GM21526 (cell line): ENCODE data around the gene EPB42.
"Not testable (repeated sequence)": the region's sequence is repeated elsewhere in the genome, so short reads cannot be mapped to it uniquely, and the experiment has no call there.

ENCODE experiments used
- ATAC-seq: cut with Tn5 transposase; IDR thresholded peaks from one replicate; pipeline ENCODE4 v1.9.1; 2021; ENCODE audit warnings: moderate library complexity; ENCODE audit not compliant: unreplicated experiment, low FRiP score

Gene EPB42

DNA sequence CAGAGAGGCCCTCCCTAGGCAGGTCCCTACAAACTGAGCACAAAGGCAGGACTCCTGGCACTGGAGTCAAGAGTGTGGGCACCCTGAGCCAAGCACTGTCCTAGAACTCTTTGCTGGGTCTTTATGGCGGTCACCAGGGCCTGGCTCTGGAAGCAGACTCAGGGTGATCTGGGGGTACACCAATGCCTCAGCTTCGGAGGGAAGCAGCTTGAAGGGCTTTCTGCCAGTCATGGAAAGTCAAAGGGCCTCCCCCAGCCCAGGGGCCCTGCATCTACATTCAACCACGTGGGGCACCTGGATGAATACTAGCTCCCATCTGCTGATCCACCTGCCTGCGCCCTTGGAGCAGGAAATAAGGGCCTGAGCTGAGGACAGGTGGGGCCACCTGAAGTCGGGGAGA is 7.4 kb downstream of the EPB42 start:
- no peak for ATAC-seq

DNA sequence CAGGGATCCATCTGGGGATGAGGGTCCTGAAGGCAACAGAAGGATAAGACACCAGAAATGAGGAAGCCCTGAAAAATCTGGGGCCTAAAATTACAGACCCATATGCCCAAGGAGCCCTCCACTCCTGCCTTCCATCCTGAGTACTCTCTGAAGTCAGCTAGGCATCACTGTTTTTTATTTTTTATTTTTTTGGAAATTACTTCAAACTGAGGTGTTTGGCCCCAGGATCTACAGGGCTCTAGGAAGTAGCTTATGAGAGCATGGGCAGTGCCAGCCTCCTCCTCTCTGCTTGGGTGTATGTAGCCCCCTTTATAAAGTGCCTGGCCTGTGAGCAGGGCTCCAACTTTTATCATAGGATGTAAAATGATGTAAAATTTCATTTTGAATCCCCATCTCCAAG is 7.9 kb downstream of the EPB42 start:
- no peak for ATAC-seq

- ATAC-seq, result no peak
Measured at GRCh38 chr15:43212299-43212698, 8.5 kb downstream of the EPB42 start.

DNA sequence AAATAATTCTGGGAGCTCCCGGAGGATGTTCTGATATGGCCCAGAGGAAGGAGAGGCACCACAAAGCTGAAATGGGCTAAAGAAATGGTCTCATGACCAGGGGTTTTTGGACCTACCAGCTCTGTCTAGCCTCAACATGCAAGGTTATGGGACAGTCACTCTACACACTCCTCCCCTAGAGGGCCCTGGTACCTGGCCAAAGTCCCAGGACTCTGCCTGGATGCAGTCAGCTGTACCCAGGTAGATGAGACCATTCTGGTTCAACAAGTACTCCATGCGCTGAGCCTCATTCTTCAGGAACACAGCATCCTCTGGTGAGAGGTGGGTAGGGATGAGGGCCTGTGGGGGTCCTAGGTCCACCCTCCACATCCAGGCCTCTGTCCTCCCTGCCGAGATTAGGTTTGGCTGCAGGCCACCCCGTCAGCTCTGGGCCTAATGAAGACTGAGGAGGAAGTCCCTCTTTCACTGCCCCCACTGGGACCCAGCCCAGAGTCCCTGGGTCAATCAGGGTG is 9.5 kb downstream of the EPB42 start:
- ATAC-seq, result no peak

GRCh38 chr15:43210807-43211206 is 10.0 kb downstream of the EPB42 start:
- ATAC-seq, result no peak

DNA sequence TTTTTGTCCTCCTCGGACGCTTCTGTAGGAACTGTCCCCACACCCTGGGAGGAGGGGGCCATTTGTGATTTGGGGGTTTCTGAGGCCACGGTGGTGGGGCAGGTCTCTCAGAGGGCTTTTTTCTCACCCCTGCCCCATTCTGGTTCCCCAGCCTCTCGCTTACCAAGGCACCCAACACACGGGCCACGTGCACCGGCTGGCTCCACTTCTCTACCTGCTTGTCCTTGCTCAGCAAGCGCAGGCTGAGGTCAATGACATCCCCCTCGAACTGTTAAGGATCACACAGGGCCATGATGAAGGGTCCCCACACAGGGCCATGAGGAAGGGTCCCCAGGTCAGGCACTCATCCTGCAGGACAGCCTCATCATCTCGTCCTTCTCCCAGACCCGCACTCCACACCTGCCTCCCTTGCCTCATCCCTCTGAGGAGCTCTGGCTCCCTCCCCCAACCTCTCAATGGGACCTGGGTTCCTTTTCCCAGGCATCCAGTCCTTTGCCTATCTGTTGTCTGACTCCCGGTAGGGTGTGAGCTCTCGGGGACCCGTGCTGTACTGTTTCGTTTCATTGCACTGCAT is 10.6 kb downstream of the EPB42 start:
- no peak for ATAC-seq

- no peak for ATAC-seq
Measured at GRCh38 chr15:43209059-43209824, 11.6 kb downstream of the EPB42 start.

DNA sequence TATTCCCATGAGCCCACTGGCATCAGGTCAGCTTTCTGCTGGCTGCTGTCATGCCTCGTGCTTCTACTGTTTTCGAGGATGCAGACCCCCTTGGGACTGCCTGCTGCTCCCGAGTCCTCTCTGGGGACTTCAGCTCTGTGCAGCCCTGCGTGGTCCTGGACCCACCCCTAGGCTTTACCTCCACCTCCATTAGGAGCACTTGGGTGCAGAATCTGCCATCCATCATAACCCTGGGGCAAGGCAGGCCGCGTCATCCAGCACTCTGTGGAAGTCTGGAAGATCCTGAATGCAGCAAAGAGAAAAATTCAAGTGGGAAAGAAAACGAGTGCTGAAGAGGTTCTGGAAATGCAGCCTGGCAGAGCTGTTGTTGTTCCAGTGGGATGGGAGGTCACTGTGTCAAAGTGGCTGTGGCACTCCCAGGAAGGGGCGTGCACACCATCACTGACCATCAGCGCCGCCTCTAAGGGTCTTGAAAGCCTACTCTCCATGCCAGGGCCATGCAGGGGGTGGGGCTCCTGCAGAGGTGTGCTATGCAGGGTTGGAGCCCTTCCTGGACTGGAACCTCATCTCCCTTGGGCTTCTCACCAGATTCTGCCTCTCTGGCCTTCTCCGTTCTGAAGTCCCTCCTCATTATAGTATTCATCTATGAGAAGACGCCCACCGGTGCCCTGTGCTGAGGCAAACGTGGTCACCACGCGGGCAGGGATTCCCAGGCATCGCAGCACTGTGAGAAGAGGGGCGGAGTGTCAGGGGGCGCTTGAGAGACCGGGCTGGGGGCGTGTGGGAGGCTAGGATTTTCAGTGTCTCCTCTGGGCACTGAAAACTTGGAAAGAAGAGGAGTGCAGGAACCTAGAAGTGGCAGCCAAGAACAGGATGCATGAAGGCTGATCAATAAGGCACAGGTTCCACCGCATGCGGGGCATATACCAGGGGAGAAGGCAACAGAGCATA is 12.5 kb downstream of the EPB42 start:
- no peak for ATAC-seq

DNA sequence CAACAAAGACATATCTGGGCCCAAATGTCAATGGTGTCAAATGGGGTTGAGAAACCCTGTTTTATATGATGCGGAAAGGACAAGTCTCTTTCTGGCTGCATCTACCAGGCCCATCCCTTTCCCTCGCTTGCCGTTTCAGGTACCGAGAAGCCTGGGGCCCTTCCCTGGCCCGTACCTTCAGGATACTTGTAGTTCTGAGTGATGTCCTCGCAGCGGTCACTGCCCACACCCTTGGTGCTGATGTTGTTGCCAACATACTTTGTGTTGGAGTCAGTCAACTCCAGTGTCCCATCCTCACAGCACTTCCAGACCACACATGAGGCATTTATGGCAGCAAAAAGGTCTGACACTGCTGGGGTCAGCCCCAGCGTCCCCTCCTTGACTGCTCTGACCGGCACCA is 13.8 kb downstream of the EPB42 start:
- ATAC-seq, result no peak

GRCh38 chr15:43206054-43206453 is 14.8 kb downstream of the EPB42 start:
- no peak for ATAC-seq

- no peak for ATAC-seq
Measured at GRCh38 chr15:43204016-43204901, 16.6 kb downstream of the EPB42 start.

GRCh38 chr15:43199945-43200488 is 20.8 kb downstream of the EPB42 start:
- ATAC-seq, result no peak

DNA sequence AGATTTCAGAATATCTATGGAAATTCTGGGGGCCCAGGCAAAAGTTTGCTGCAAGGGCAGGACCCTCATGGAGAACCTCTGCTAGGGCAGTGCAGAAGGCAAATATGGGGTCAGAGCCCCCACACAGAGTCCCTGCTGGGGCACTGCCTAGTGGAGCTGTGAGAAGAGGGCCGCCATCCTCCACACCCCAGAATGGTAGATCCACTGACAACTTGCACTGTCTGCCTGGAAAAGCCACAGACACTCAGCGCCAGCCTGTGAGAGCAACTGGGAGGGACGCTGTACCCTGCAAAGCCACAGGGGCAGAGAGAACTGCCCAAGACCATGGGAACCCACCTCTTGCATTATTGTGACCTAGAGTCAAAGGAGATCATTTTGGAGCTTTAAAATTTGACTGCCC is 21.8 kb downstream of the EPB42 start:
- ATAC-seq, result no peak

DNA sequence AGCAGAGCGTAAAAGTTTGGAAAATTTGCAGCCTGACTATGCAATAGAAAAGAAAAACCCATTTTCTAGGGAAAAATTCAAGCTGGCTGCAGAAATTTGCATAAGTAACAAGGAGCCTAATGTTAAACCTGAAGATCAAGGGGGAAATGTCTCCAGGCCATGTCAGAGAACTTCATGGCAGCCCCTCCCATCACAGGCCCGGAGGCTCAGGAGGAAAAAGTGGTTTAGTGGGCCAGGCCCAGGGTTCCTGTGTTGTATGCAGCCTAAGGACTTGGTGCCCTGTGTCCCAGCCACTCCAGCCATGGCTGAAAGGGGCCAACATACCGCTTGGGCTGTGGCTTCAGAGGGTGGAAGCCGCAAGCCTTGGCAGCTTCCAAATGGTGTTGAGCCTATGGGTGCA is 22.3 kb downstream of the EPB42 start:
- ATAC-seq, result not testable (repeated sequence)

DNA sequence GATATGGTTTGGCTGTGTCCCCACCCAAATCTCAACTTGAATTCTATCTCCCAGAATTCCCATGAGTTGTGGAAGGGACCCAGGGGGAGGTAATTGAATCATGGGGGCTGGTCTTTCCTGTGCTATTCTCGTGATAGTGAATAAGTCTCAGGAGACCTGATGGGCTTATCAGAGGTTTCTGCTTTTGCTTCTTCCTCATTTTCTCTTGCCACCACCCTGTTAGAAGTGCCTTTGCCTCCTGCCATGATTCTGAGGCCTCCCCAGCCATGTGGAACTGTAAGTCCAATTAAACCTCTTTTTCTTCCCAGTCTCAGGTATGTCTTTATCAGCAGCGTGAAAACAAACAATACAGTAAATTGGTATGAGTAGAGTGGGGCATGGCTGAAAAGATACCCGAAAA is 23.0 kb downstream of the EPB42 start:
- not testable (repeated sequence) for ATAC-seq

- no peak for ATAC-seq
Measured at GRCh38 chr15:43196760-43197548, 23.9 kb downstream of the EPB42 start.

DNA sequence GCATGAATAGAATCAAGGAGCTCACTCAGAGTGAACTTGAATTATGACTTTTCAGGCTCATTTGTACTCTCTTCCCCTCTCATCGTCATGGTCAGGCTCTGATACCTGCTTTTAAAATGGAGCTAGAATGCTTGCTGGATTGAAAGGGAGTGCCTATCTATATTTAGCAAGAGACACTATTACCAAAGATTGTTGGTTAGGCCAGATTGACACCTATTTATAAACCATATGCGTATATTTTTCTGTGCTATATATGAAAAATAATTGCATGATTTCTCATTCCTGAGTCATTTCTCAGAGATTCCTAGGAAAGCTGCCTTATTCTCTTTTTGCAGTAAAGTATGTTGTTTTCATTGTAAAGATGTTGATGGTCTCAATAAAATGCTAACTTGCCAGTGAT is 26.0 kb downstream of the EPB42 start:
- ATAC-seq, result no peak

- ATAC-seq, result no peak
Measured at GRCh38 chr15:43193710-43194109, 27.1 kb downstream of the EPB42 start.

GRCh38 chr15:43190178-43190577 is 30.6 kb downstream of the EPB42 start:
- ATAC-seq, result no peak
